GM06990 (cell line): ENCODE measurements around the gene OR2A5.

ENCODE experiments used
- DNase-seq: peaks from one replicate; pipeline ENCODE4 v3.0.0-alpha.2; 2011; ENCODE audit not compliant: insufficient read length; ENCODE audit errors: extremely low read depth
- H3K27me3 ChIP-seq: replicated peaks from 2 replicates; pipeline ENCODE4 v1.6.0; 2011; ENCODE audit warnings: low read length; ENCODE audit not compliant: control insufficient read depth, insufficient read depth
- H3K36me3 ChIP-seq: 2 replicates; pipeline ENCODE4 v1.5.1; 2011; ENCODE audit warnings: low read length; ENCODE audit not compliant: control insufficient read depth, insufficient read depth
- H3K4me3 ChIP-seq: replicated peaks from 2 replicates; pipeline ENCODE4 v1.5.1; 2011; ENCODE audit warnings: low read depth, mild to moderate bottlenecking, control low read depth, low read length
- TF ChIP-seq, protein P1 (sequence below): IDR thresholded peaks from 2 replicates; pipeline ENCODE4 v1.5.1; 2011; ENCODE audit warnings: low read length, control low read depth, mild to moderate bottlenecking, inconsistent platforms; ENCODE audit not compliant: insufficient read depth, poor library complexity, severe bottlenecking

Gene OR2A5, protein sequence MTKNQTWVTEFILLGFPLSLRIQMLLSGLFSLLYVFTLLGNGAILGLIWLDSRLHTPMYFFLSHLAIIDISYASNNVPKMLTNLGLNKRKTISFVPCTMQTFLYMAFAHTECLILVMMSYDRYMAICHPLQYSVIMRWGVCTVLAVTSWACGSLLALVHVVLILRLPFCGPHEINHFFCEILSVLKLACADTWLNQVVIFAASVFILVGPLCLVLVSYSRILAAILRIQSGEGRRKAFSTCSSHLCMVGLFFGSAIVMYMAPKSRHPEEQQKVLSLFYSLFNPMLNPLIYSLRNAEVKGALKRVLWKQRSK

GRCh38 chr7:144048648-144049047 lies at the start of gene OR2A5:
Gene OR2A5 (plus strand): TSS chr7:144048948. CDS start chr7:144050402, 1,454 bp downstream.
- H3K27me3 ChIP-seq = no peaks in the 10 kb centered on the region
- no peak for DNase-seq
- H3K4me3 ChIP-seq = no peak within 1 kb of the TSS
- H3K36me3 ChIP-seq = no peaks in the 10 kb centered on the region
- TF ChIP-seq, protein P1, sequence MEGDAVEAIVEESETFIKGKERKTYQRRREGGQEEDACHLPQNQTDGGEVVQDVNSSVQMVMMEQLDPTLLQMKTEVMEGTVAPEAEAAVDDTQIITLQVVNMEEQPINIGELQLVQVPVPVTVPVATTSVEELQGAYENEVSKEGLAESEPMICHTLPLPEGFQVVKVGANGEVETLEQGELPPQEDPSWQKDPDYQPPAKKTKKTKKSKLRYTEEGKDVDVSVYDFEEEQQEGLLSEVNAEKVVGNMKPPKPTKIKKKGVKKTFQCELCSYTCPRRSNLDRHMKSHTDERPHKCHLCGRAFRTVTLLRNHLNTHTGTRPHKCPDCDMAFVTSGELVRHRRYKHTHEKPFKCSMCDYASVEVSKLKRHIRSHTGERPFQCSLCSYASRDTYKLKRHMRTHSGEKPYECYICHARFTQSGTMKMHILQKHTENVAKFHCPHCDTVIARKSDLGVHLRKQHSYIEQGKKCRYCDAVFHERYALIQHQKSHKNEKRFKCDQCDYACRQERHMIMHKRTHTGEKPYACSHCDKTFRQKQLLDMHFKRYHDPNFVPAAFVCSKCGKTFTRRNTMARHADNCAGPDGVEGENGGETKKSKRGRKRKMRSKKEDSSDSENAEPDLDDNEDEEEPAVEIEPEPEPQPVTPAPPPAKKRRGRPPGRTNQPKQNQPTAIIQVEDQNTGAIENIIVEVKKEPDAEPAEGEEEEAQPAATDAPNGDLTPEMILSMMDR = no peak

GRCh38 chr7:144000020-144000419 lies 48.7 kb upstream of the OR2A5 start, which contains the start of gene OR6B1:
Gene OR6B1 (plus strand): TSS chr7:144000320. CDS start chr7:144003997, 3,677 bp downstream.
- Histone ChIP-seq H3K4me3 (no peak within 1 kb of the TSS), H3K27me3 (no peaks in the 10 kb centered on the region), H3K36me3 (no peaks in the 10 kb centered on the region)
- TF ChIP-seq, protein P1 = no peak
- DNase-seq = no peak

DNA sequence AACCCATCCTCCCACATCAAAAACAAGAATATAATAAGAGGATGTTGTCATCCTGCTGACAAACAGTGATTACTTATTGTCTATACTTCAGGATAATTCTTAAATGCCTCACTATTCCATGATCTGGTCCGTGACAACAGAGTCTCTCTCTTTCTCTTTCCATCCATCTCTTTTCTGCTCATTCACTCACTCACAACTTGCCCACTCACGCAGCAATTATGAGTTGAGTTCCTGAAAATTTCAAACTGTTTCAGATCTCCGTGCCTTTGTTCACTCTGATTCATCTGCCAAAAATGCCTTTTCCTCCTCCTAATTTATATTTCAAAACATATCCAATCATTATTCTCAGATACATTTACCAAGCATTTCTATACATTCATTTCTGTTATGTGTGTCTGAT lies 47.2 kb upstream of the OR2A5 start:
- H3K4me3 ChIP-seq = no peak overlapping the region

GRCh38 chr7:144004703-144005102 lies 44.0 kb upstream of the OR2A5 start:
- no peaks in the 10 kb centered on the region for H3K27me3 ChIP-seq
- no peak for DNase-seq
- no peak overlapping the region for H3K4me3 ChIP-seq
- H3K36me3 ChIP-seq = no peaks in the 10 kb centered on the region
- TF ChIP-seq, protein P1 = no peak

More for the DNA sequence above, 47.2 kb upstream of the OR2A5 start:
- no peaks in the 10 kb centered on the region for H3K36me3 ChIP-seq
- DNase-seq = no peak
- TF ChIP-seq, protein P1 = no peak
- no peaks in the 10 kb centered on the region for H3K27me3 ChIP-seq

GRCh38 chr7:144006029-144006691 lies 42.6 kb upstream of the OR2A5 start:
- TF ChIP-seq, protein P1 = no peak
- no peaks in the 10 kb centered on the region for H3K36me3 ChIP-seq
- no peak overlapping the region for H3K4me3 ChIP-seq
- no peaks in the 10 kb centered on the region for H3K27me3 ChIP-seq
- no peak for DNase-seq
